Measurements from ENCODE around the gene ACSS1. TPM values are rescaled to one million over a fixed set of nuclear protein-coding genes. Genes with fewer than 3 reads are reported as not detected.

The ACSS1 gene
- total RNA-seq, 2 experiments from 2014 or later, result 40.9 to 42.5 TPM

DNA sequence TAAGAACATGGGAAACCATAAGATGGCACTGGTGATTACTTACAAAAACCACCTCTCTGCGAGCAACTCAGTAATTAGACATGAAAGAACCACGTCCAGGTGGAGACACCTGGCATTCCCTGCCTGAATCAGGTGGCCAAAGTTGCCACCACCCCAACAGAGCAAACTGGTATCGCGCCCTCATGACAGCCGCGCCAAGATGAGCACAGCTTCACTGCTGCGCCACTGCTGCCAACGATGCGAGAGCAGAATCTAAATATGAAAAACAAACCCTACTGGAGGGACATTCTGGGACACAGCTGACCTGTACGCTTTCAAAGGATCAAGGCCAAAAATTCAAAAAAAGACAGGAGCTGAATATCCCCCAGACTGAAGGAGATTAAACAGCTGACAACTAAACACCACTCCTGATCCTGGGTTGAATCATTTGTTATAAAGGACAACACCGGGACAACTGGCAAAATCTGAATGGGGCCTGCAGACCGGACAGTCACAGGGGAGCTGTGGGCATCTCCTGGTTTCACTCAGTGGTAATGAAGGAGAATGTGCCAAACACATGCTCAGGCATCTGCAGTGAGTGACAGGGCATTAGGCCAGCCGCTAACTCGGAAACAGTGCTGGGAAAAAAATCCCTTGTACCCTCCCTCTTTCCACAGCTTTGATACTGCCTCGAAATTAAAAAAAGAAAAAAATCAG is 91.5 kb downstream of the ACSS1 start:
- ChIA-PET CTCF (no interaction called here), POLR2A (no interaction called here)
- Mint-ChIP-seq H3K9me3 (ENCODE audit: insufficient read depth) (no peaks in the 10 kb centered on the region), H3K36me3 (ENCODE audit: low read depth) (peaks cover 80% of the 10 kb centered on the region), H3K27ac (no peak overlapping the region), H3K4me3 (no peak overlapping the region), H3K27me3 (ENCODE audit: low read depth) (no peaks in the 10 kb centered on the region), H3K4me1 (ENCODE audit: low read depth) (peaks cover 9% of the 10 kb centered on the region)
- DNase-seq (no peak), ATAC-seq (no peak)

DNA sequence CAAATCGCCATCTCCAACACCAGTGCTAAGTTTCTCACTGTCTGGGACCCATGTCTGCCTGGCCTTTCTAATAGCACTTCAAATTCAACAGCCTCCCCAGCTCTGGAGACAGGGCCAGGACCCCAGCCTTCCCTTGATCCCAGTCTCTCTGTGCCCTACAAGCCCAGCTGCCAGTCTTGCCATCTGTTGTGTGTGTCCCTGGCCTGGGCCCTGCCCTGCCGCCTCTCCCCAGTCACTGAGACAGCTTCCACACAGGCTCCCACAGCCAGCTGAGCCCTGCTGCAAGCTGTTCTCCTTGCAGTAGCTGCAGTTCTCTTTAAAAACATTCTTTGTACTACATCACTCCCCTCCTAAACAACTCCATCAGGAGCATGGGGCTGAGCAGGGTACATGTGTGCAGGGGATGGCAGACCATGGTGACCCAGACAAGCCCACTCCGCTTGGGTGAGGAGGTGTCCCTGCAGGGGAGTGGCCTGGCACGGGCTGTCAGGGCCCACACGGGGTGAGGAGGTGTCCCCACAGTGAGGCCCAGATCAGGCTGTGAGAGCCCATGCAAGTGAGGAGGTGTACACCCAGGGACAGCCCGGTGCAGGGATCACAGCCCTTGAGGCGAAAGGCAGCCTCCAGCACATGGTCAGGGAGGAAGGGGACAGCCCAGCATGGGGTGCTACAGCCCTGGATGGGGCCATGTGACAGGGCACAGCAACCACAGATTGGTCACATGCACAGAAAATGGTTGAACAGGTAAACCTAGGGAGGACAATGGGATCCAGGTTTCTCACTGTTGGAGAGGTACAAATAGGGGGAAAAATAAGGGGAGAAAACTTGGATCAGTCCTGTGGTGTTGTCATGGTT is 92.6 kb downstream of the ACSS1 start:
- DNase-seq, result peak; percentile 14
- ChIA-PET POLR2A (no interaction called here), CTCF (interaction anchor here (1.4 kb wide), 1 partner anchor 10 kb away, joined by 6 read pairs; no protein-coding TSS in a partner anchor)
- peak overlapping the region; percentile 60 for H3K27ac Mint-ChIP-seq
- H3K27me3 Mint-ChIP-seq (ENCODE audit: low read depth), result no peaks in the 10 kb centered on the region
- ATAC-seq, result no peak
- no peak overlapping the region for H3K4me3 Mint-ChIP-seq
- no peaks in the 10 kb centered on the region for H3K9me3 Mint-ChIP-seq (ENCODE audit: insufficient read depth)
- H3K36me3 Mint-ChIP-seq (ENCODE audit: low read depth), result peaks cover 85% of the 10 kb centered on the region
- peaks cover 17% of the 10 kb centered on the region for H3K4me1 Mint-ChIP-seq (ENCODE audit: low read depth)

DNA sequence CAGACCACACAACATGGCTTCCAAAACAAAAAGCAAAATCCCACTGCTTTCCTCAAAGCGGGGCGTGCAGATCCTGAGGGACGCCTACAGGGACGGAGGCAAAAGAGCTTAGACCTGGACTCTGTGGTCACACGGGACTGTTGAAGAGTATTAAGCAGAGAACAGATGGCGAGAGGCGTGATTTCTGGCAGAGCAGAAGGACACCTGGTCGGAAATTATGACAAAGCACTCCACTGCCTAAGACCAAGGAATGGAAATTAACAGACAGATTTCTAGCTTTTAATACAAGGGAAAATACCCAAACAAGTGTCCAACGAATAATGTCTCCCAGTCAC is 93.5 kb downstream of the ACSS1 start:
- Mint-ChIP-seq H3K27me3 (ENCODE audit: low read depth) (no peaks in the 10 kb centered on the region), H3K4me3 (no peak overlapping the region), H3K27ac (peak overlapping the region; percentile 12), H3K36me3 (ENCODE audit: low read depth) (peaks cover 82% of the 10 kb centered on the region), H3K4me1 (ENCODE audit: low read depth) (peaks cover 17% of the 10 kb centered on the region), H3K9me3 (ENCODE audit: insufficient read depth) (no peaks in the 10 kb centered on the region)
- POLR2A ChIA-PET, result no interaction called here
- CTCF ChIA-PET, result interaction anchor here (0.6 to 1.5 kb wide), 4 partner anchors 10 to 191 kb away, joined by 3 to 6 read pairs (median 4); no protein-coding TSS in a partner anchor
- DNase-seq (no peak), ATAC-seq (no peak)

DNA sequence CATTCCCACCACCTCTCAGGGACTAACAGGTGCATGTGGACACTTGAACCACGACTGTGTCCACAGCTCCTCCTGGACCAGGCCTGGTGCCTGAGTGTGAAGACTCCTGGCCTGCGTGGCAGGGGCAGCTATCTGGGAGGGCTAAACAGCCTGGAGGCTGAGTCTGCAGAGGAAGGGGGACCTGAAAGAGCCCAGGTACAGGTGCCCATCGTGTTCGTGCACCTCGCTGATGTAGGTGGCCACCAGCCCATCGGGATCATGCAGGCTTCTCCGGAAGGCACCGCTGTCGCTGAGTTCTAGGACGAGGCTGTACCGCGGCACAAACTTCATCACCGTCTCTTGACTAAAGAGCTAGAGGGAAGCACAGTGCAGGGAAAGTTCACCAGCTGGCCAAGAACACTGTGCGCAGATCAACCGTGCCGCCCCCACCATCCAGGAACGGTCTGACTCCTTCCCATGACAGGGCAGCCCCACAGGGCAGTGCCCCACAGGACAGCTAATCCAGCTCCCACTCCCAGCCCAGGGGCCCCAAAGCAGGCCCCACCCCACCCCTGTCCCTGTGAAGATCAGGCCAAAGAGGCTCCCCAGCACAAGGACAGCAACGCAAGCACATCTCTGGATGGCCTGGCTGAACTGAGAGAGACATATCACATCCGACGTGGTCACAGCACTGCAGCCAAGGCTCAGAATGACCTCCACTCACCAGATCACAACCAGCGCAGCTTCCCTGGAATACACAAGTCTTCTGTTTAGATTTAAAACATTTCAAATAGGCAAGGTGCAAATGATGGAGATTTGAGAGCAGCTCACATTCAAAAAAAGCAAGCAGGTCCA is 94.0 kb downstream of the ACSS1 start:
- Mint-ChIP-seq H3K4me1 (ENCODE audit: low read depth) (peaks cover 17% of the 10 kb centered on the region), H3K9me3 (ENCODE audit: insufficient read depth) (no peaks in the 10 kb centered on the region), H3K27me3 (ENCODE audit: low read depth) (no peaks in the 10 kb centered on the region), H3K27ac (no peak overlapping the region), H3K36me3 (ENCODE audit: low read depth) (peaks cover 79% of the 10 kb centered on the region), H3K4me3 (no peak overlapping the region)
- DNase-seq, result peak; percentile 13
- ChIA-PET POLR2A (no interaction called here), CTCF (interaction anchor here (0.6 to 1.5 kb wide), 4 partner anchors 9 to 192 kb away, joined by 3 to 6 read pairs (median 4); no protein-coding TSS in a partner anchor)
- no peak for ATAC-seq

DNA sequence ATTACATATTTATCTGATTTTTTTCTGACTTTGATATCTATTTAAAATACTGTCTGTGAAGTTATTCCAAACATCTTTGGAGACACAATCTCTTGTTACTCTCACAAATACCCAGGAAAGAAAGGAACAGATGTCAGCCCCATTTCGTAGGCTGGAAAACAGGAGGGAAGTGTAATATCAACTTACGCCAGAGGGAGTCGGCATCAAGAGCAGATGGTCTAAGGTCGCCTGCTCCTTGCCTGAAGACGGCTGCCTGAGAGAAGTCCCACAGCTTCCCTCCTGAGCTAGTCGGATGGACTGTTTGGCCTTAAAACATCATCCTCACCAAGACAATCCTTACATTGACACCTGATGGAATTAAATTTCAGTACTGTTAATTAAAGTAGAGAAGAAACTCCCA is 95.4 kb downstream of the ACSS1 start:
- Mint-ChIP-seq H3K27ac (peak overlapping the region; percentile 5), H3K4me1 (ENCODE audit: low read depth) (peaks cover 13% of the 10 kb centered on the region)
- CTCF ChIA-PET, result interaction anchor here (0.6 kb wide), 1 partner anchor 678 kb away, joined by 3 read pairs; no protein-coding TSS in a partner anchor

DNA sequence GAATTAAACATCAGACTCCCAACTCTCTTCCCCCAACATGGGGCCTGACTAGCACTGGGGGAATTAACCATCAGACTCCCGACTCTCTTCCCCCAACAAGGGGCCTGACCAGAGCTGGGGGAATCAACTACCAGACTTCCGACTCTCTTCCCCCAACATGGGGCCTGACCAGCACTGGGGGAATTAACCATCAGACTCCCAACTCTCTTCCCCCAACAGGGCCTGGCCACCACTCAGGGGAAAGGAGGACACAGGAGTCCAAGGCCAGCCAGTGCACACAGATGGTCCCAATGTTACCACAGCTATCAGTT is 95.8 kb downstream of the ACSS1 start:
- no peaks in the 10 kb centered on the region for H3K27me3 Mint-ChIP-seq (ENCODE audit: low read depth)
- ChIA-PET CTCF (interaction anchor here (0.6 kb wide), 1 partner anchor 678 kb away, joined by 3 read pairs; no protein-coding TSS in a partner anchor), POLR2A (no interaction called here)
- no peak for DNase-seq
- peaks cover 13% of the 10 kb centered on the region for H3K4me1 Mint-ChIP-seq (ENCODE audit: low read depth)
- H3K36me3 Mint-ChIP-seq (ENCODE audit: low read depth), result peaks cover 67% of the 10 kb centered on the region
- ATAC-seq, result no peak
- no peaks in the 10 kb centered on the region for H3K9me3 Mint-ChIP-seq (ENCODE audit: insufficient read depth)
- peak overlapping the region; percentile 30 for H3K27ac Mint-ChIP-seq
- H3K4me3 Mint-ChIP-seq, result no peak overlapping the region

More for the DNA sequence above, 95.4 kb downstream of the ACSS1 start:
- DNase-seq (no peak), ATAC-seq (no peak)
- Mint-ChIP-seq H3K27me3 (ENCODE audit: low read depth) (no peaks in the 10 kb centered on the region), H3K9me3 (ENCODE audit: insufficient read depth) (no peaks in the 10 kb centered on the region), H3K4me3 (no peak overlapping the region), H3K36me3 (ENCODE audit: low read depth) (peaks cover 71% of the 10 kb centered on the region)
- POLR2A ChIA-PET, result no interaction called here

DNA sequence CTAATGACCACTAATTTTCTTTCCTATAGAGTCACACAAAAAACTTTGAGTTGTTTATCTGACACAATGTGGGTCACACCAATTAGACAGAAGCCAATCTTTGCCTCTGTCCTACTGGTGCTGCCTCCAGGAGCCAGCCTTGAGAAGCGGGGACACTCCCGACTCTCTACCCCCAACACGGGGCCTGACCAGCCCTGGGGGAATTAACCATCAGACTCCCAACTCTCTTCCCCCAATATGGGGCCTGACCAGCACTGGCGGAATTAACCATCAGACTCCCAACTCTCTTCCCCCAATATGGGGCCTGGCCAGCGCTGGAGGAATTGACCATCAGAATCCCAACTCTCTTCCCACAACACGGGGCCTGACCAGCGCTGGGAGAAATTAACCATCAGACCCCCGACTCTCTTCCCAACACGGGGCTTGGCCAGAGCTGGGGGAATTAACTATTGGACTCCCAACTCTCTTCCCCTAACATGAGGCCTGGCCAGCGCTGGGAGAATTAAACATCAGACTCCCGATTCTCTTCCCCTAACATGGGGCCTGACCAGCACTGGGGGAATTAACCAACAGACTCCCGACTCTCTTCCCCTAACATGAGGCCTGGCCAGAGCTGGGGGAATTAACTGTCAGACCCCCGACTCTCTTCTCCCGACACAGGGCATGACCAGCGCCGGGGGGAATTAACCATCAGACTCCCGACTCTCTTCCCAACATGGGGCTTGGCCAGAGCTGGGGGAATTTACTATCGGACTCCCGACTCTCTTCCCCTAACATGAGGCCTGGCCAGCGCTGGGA is 96.4 kb downstream of the ACSS1 start:
- H3K9me3 Mint-ChIP-seq (ENCODE audit: insufficient read depth), result no peaks in the 10 kb centered on the region
- H3K27ac Mint-ChIP-seq, result peak overlapping the region; percentile 30
- no peak overlapping the region for H3K4me3 Mint-ChIP-seq
- DNase-seq (no peak), ATAC-seq (no peak)
- ChIA-PET CTCF (interaction anchor here (0.6 to 1.1 kb wide), 2 partner anchors 31 to 677 kb away, joined by 3 to 6 read pairs; no protein-coding TSS in a partner anchor), POLR2A (no interaction called here)
- H3K27me3 Mint-ChIP-seq (ENCODE audit: low read depth), result no peaks in the 10 kb centered on the region
- H3K36me3 Mint-ChIP-seq (ENCODE audit: low read depth), result peaks cover 67% of the 10 kb centered on the region
- peaks cover 13% of the 10 kb centered on the region for H3K4me1 Mint-ChIP-seq (ENCODE audit: low read depth)

DNA sequence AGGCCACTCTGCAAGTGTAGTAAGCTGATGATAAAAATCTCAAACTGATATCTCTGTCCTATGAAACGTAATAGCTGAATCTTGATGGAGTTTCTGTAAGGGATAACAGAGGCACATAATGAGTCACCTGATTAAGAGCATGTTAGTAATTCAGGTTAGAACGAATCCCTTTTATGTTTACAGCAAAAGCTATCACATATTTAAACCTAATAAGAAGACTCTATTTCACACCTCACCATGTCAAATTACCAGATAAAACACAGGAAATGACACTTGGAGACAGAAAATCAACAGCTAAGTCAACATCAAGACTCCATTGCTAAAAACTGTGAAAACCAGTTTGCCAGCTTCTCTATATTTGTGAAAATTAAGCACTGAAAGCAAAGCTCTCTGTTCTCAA is 97.1 kb downstream of the ACSS1 start:
- Mint-ChIP-seq H3K9me3 (ENCODE audit: insufficient read depth) (no peaks in the 10 kb centered on the region), H3K36me3 (ENCODE audit: low read depth) (peaks cover 66% of the 10 kb centered on the region), H3K27me3 (ENCODE audit: low read depth) (no peaks in the 10 kb centered on the region), H3K4me3 (no peak overlapping the region), H3K27ac (peak overlapping the region; percentile 62), H3K4me1 (ENCODE audit: low read depth) (peaks cover 19% of the 10 kb centered on the region)
- DNase-seq (no peak), ATAC-seq (peak; percentile 17)
- POLR2A ChIA-PET, result no interaction called here
- CTCF ChIA-PET, result interaction anchor here (0.9 to 1.1 kb wide), 2 partner anchors 27 to 30 kb away, joined by 4 to 6 read pairs; no protein-coding TSS in a partner anchor

DNA sequence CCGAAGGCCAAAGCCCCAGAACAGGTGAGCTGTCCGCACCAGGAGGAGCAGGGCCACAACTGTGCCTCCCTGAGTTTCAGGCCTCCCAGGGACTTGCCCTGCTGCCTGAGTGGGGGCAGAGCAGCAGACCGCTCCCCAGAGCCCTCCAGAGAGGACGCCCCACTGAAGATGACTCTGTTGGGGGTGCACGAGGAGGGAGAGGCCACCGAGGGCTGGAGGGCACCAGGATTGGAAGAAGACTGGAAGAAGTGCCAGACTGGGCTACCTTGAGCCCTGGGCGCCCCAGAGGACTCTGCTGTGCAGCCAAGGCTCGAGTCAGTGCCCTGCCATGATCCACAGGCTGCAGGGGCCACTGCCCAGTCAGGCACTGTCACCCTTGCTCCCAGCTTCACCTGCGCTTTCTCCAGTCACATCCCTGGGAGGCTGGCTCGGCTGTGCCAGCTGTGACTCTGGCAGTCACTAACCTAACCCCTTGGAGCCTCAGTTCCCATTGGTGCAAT is 97.6 kb downstream of the ACSS1 start:
- no peaks in the 10 kb centered on the region for H3K9me3 Mint-ChIP-seq (ENCODE audit: insufficient read depth)
- peak overlapping the region; percentile 62 for H3K27ac Mint-ChIP-seq
- DNase-seq (no peak), ATAC-seq (no peak)
- no peaks in the 10 kb centered on the region for H3K27me3 Mint-ChIP-seq (ENCODE audit: low read depth)
- POLR2A ChIA-PET, result interaction anchor here (0.5 kb wide), 1 partner anchor 42 kb away, joined by 3 read pairs; no protein-coding TSS in a partner anchor
- no peak overlapping the region for H3K4me3 Mint-ChIP-seq
- peaks cover 24% of the 10 kb centered on the region for H3K4me1 Mint-ChIP-seq (ENCODE audit: low read depth)
- CTCF ChIA-PET, result interaction anchor here (0.9 to 1.1 kb wide), 2 partner anchors 28 to 30 kb away, joined by 4 to 6 read pairs; no protein-coding TSS in a partner anchor
- peaks cover 66% of the 10 kb centered on the region for H3K36me3 Mint-ChIP-seq (ENCODE audit: low read depth)

GRCh38 chr20:24959591-24960301 is 98.2 kb downstream of the ACSS1 start:
- CTCF ChIA-PET, result interaction anchor here (0.9 to 1.0 kb wide), 2 partner anchors 28 to 35 kb away, joined by 3 to 4 read pairs; no protein-coding TSS in a partner anchor
- Mint-ChIP-seq H3K36me3 (ENCODE audit: low read depth) (peaks cover 69% of the 10 kb centered on the region), H3K4me1 (ENCODE audit: low read depth) (peaks cover 30% of the 10 kb centered on the region), H3K9me3 (ENCODE audit: insufficient read depth) (no peaks in the 10 kb centered on the region), H3K27ac (peak overlapping the region; percentile 39), H3K4me3 (no peak overlapping the region), H3K27me3 (ENCODE audit: low read depth) (no peaks in the 10 kb centered on the region)
- DNase-seq, result no peak
- POLR2A ChIA-PET, result interaction anchor here (0.5 kb wide), 1 partner anchor 42 kb away, joined by 3 read pairs; no protein-coding TSS in a partner anchor
- ATAC-seq, result no peak

Data from activated CD8-positive, alpha-beta T cell treated with anti-CD3 and anti-CD28 coated beads, Interleukin-2, amount 10 ng/mL, durations not matched to agents 7 days and 5 days (primary cell).